ENCODE measurements around the gene RFC5.

DNA sequence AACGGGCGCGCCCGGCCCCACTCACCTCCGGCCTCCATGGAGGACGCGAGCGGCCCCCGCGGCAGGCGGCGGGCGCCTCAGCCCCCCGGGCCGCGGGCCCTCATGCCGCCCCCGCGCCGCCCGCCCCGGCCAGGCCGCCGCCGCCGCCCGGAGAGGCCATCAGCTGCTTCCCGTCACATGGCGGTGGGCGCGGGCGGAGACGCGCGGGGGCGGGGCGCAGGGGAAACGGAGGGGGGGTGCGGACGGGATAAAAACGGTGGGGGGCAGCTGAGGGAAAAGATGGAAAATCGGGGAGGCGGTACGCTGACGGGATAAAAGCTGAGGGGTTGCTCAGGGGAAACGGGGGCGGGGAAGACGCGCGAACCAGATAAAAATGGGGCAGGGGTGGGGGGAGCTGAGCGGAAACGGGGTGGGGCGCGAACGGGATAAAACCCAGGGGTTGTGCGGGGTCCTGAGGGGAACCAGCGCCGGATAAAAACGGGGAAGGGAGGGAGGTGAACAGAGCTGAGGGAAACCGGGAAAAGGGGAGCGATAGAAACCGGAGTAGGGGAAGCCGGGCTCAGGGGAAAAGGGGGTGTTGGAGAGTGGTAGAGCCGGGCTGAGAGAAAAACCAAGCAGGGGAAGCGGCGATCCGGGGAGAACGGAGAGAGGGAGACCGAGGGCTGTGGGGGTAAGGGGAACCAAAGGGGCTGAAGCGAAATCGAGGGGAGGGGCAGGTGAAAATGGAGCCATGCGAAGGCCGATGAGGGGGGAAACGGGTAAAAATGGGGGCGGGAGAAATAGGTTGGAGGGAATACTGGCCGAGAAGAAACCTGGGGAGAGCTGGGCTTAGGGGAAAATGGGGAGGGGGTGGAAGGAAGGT is 44.7 kb downstream of the RFC5 start, which contains the start of gene WSB2:
- TF ChIP-seq SMC3 (IDR thresholded peaks at IDR 0.05) (no peak), POLR2AphosphoS2 (conservative IDR thresholded peaks at IDR 0.05; ENCODE audit: low read length) (no peak)
- TF ChIP-seq, protein P1, sequence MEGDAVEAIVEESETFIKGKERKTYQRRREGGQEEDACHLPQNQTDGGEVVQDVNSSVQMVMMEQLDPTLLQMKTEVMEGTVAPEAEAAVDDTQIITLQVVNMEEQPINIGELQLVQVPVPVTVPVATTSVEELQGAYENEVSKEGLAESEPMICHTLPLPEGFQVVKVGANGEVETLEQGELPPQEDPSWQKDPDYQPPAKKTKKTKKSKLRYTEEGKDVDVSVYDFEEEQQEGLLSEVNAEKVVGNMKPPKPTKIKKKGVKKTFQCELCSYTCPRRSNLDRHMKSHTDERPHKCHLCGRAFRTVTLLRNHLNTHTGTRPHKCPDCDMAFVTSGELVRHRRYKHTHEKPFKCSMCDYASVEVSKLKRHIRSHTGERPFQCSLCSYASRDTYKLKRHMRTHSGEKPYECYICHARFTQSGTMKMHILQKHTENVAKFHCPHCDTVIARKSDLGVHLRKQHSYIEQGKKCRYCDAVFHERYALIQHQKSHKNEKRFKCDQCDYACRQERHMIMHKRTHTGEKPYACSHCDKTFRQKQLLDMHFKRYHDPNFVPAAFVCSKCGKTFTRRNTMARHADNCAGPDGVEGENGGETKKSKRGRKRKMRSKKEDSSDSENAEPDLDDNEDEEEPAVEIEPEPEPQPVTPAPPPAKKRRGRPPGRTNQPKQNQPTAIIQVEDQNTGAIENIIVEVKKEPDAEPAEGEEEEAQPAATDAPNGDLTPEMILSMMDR (IDR thresholded peaks at IDR 0.05): no peak

Measured in A549 (cell line).